HuH-7 (cell line): ENCODE measurements around the gene CER1.
"Not testable (repeated sequence)": the region's sequence is repeated elsewhere in the genome, so short reads cannot be mapped to it uniquely, and the experiment has no call there.

Source experiments
- DNase-seq: peaks from one replicate; pipeline ENCODE4 v3.0.0; 2011; ENCODE audit warnings: low spot score

The CER1 gene

DNA sequence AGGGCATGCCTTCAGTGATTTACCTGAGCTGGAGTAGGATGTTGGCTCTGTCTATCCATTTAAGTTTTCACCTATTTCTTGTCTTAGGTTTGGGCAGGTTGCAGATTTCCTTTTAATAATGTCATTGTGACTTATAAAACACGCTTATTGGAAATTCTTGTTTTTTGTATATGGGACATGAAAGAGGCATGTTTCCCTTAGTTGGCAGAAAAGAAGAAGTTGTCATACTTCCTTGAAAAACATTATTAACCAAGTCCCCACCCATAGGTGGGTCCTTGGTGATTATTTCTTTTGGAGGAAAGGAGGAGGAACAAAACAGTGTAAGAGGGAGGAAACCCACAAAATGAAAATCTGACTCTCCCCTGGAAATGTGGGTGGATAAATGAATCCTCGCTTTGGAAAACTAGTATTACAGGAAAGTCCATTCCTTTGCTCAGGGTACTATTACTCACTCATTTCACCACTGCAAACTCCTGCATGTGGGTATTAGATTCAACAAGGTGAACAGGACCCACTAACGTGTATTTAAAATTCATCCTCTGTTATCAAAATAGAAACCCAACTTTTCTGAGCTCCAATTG, 9.3 kb downstream of the CER1 start:
- DNase-seq, result no peak

DNA sequence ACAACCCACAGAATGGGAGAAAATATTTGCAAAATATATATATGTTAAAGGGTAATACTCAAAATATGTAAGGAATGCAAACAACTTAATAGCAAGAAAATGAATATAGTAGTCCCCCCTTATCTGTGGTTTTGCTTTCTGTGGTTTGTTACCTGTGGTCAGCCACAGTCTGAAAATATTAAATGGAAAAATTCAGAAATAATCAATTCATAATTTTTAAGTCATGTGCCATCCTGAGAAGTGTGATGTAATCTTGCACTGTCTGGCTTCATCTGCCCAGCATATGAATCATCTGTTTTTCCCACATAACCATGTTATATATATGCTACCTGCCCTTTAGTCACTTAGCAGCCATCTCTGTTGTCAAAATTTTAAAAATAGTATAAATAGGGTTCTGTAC, 11.7 kb downstream of the CER1 start:
- DNase-seq, result no peak

DNA sequence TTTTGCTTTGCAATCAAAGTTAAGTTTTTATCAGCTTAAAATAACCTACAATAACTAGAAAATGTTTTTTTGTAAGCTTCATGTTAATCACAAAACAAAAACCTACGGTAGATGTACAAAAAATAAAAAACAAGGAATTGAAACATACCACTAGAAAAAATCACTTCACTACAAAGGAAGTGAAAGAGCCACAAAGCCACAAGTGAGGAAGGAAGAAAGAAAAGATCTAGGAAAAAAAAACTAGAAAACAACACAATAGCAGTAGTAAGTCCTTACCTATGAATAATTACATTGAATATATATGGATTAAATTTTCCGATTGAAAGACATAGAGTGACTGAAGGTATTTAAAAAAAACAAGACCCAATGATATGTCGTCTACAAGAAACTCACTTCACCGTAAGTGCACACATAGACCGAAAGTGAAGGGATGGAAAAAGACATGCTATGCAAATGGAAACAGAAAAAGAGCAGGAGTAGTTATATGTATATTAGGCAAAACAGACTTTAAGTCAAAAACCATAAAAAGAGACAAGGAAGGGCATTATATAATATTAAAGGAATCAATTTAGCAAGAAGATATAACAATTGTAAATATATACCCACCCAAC, 15.9 kb downstream of the CER1 start:
- no peak for DNase-seq

DNA sequence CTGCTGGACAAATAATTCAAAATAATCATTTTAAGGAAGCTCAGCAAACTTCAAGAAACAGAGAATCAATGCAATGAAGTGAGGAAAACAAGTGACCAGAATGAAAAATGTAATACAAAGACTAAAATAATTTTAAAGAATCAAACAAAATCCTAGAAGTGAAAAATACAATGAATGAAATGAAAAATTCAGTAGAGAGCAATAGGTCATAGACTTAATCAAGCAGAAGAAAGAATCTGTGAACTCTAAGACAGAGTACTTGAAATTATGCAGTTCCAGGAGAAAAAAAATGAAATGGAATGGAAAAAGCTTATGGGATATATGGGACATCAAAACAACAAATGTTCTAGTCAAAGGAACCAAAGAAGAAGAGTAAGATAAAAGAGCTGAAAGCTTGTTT, 17.5 kb downstream of the CER1 start:
- no peak for DNase-seq

DNA sequence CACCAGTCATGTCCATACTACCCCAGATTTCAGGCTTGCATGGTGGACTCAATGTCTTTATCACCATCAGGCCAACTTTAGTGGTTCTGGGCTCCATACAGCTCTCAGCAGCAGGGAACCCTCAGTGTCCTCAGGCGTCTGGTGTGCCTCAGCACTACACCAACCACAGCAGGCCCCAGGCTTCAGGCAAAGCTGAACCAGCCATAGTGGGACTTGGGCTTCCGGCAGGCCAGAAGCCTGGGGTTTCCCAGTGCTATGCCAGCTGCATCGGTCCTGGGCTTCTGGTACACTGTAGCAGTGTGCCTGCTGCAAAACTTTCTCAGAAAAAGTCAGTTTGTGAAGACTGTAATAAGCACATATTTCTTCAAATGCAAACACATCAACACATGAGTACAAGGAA, 18.3 kb downstream of the CER1 start:
- no peak for DNase-seq

DNA sequence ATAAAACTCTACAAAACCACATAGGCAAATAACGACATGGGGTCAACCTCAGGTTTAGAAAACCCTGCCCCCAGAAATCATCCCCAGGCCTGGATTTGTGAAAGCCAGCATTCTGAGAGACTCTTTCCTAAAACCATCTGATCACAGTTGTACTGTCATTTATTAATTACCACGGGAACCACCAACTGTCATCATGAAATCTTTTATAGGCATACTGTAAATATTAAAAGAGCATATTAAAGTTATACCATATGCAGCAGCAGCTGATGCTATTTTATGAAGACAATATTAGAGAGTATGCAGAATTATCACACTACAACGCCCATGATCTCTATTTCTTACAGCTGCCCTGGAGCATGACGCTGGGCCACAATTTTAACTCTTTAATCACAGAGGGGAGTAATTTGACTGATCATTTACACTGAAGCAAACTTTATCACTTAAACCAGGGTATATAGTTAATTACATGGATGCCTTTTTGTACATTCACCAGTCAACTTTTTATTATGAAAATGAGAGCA, 20.3 kb downstream of the CER1 start:
- DNase-seq, result no peak

DNA sequence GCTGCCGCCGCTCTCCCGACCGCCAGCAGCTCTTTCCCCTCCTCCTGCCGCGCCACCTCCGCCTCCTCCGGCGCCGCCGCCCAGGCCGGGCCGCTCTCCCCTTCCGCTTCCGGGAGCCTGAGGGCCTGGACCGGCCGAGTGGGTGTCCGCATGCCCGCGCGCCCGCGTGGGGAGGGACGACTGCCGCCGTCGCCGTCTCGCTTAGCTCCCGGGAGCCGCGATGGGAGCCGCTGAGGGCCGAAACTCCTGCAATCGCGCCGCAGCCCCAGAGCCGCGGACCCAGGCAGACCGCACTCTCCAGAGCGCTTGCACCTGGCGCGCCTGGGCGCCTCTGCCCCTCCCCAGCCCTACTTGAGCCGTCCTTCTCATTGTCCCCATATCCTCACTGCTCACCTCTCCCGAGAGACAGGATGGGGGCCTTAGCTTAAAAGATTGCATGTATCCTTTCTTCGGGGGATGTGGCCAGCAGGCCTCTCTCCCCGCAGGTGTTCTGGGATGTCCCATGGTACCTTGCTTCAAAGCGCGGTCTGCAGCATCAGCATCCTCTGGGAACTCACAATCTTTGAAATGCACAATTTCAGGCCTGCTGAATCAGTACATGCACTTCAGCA, 29.2 kb downstream of the CER1 start, which contains the start of gene ZDHHC21:
Gene ZDHHC21, minus strand, starts transcription at position 182 of the 611 bp plus-strand sequence. CDS start 19,092 bp downstream, outside the sequence.
- peak; percentile 22 for DNase-seq

DNA sequence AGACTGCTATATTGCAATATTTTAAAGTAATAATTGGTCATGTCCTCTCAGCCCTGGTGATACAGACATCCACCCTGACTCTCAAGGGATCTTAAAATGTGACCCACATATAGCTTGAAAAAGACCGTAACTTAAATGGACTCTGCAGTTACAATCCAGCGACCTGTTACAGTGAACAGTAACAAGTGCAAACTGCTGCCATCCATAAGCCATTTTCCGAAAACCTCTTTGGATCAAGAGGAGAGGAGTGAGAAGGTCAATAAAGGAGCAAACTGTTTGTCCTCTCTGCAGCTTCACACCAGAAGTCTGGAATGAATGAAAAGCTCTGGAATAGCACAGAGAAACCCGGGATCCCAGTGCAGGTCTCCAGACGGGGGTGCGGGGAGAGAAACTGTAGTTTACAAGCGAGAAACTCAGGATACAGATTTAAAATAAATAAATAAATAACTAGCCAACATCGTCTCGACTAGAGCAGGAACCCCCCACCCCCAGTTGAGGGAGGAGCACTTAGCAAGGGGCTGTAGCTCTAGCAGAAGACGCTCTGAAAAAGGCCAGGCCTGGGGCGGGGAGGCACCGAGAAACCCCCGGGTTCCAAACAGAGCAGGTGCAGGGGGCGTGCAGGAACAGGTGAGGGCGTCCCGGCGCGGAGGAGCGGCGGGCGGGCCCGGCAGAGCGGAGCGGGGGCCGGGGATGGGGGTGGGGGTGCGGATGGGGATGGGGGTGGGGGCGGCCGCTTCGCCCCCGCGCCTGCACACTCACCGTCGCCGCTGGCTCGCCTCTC, 29.9 kb downstream of the CER1 start:
- DNase-seq, result peak; percentile 5

DNA sequence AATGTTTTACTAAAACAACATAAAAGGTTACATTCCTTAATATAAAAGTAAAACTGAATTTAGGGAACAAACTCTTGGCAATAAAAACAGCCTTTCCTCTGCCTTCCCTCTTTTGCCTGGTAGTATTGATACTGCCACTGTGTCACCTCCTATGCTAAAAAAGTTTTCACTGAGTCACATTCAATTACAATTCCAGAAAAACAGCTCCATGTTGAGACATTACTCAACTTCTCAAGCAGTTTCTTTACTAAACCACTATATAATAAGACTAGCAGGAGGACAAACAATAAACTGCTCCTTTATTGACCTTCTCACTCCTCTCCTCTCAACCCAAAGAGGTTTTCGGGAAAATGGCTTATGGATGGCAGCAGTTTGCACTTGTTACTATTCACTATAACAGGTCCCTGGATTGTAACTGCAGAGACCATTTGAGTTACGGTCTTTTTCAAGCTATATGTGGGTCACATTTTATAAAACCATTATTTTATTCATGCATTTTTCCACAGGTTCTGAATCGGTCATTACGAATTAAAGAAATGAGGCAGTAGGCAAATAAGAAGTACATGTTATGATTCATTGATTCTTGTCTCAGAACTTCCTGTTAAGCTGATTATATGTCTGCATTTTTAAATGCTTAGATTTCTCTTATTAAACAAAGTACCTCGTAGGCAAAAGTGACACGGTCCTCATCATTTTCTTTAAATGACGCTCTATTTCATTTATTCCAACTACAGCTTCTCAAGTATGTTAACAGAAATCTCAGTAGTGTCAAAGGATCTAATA, 31.4 kb downstream of the CER1 start:
- DNase-seq, result no peak

DNA sequence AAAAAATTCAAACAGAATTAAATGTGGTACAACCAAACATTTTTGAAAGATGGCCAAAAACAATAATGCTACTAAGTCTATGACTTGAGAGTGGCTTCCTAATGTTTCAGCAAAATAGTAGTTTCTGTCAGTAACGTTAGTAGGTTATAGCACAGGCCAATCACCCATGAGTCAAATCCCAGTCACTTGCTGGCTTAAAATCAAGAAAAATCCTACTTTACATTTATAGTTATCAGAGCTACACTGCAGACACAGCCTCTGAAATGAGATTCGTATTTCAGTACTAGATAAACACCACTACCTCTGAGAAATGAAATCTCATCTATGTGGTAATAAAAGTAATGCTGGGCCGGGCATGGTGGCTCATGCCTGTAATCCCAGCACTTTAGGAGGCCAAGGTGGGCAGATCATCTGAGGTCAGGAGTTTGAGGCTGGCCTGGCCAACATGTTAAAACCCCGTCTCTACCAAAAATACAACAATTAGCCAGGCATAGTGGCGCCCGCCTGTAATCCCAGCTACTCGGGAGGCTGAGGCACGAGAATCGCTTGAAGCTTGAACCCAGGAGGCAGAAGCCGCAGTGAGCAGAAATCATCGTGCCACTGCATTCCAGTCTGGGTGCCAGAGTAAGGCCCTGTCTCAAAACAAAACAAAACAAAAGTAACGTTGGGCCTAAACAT, 35.4 kb downstream of the CER1 start:
- DNase-seq, result no peak

DNA sequence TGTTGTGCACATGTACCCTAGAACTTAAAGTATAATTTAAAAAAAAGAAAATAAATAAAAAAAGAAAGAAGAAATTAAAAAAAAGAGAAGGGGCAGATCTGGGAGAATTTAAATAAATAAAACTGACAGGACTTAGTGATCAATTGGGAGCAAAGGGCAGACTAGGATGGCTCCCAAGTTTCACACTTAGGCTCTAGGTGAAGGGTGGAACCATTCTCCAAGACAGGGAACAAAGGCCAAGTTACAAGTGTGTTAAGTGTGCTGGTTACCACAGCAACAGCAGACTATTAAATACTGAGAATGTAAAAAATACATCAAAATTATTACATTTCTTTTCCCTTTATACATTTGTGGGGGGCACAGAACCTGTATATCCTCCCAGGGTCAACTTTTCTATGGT, 36.4 kb downstream of the CER1 start:
- no peak for DNase-seq

DNA sequence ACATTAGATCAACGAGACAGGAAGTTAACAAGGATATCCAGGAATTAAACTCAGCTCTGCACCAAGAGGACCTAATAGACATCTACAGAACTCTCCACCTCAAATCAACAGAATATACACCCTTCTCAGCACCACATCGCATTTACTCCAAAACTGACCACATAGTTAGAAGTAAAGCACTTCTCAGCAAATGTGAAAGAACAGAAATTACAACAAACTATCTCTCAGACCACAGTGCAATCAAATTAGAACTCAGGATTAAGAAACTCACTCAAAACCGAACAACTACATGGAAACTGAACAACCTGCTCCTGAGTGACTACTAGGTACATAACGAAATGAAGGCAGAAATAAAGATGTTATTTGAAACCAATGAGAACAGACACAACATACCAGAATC, 39.9 kb downstream of the CER1 start:
- DNase-seq, result not testable (repeated sequence)

DNA sequence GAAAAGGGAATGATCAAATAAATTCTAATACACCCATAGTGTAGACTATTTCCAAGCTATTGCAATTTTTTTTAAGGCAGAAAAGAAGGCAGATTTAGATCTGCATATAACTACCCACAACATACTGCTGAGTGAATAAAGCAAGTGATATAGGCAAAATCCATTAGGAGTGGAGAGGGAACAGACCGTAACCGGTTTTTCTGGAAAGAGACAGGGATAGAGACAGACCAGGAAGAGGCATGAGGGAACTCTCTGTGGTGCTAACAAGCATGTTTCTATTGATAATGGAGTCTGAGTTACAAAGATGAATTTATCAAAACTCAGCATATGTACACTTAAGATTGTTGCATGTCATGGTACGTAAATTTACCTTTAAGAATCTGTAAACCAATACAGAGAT, 43.8 kb downstream of the CER1 start:
- no peak for DNase-seq

DNA sequence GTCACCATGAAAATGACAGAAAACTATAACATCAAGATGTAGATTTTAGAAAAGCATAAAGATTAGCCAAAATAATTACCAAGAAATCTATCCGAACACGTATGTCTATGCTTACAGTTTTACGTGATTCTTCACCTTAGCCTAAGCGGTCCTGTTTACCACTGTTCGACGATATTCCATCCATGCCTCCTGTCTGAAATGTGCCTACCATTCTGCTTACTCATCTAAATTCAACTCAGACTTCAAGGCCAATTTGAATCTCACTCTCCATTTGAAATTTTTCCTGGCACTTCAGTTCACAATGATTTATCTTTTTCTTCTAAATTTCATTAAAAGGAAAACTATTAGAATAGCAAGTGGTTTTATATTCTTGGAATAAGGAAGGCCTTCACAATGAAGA, 44.7 kb downstream of the CER1 start:
- DNase-seq, result no peak

DNA sequence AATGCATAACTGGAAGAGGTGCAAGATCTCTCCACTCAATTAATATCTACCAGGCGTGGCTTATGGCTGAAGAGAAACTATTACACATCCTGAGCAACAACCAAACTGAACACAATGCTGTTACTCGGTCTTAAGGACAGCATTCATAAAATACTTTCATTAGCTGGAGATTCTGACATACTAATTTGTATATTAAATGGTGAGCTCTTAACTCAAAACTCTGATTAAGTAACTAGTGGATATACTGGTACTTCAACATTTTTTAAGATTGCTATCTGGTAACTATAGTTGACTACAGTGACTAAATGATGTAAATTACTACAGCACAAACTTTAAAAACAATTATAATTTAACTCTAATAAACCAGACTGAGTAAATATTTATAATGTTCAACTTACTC, 45.1 kb downstream of the CER1 start:
- no peak for DNase-seq

DNA sequence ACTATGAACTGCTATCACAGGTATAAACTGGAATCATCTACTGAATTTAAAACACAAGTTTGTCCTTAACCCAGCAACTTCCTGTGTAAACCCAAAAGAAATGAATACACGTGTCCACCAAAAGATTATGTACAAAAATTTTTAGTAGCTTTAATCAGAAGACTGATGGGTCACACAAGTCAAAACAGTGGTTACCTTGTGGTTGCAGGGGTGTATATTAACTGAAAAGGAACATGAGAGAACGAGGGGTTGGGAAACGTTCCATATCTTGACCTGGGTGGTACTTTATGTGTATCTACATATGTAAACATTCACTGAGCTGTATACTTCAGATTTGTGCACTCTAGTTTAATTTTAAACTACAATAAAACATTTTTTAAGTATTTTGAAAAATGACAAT, 47.9 kb downstream of the CER1 start:
- DNase-seq, result no peak

DNA sequence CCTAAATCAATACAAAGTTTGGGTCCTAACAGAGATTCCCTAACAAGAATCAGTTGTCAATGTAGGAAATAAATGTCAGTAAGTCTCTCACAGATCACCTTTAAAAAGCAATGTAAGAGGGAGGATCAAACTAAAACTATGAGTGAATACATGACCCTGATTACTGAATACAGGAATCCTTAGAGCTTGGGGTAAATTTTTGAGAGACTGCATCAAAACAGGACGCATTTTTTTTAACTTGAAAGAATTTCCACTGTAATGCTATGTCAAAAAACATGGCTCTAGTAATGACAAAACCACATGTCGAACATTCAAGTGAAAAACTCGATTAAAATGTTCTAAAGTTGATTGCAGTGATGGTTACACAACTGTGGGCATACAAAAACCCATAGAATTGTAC, 51.2 kb downstream of the CER1 start:
- no peak for DNase-seq

DNA sequence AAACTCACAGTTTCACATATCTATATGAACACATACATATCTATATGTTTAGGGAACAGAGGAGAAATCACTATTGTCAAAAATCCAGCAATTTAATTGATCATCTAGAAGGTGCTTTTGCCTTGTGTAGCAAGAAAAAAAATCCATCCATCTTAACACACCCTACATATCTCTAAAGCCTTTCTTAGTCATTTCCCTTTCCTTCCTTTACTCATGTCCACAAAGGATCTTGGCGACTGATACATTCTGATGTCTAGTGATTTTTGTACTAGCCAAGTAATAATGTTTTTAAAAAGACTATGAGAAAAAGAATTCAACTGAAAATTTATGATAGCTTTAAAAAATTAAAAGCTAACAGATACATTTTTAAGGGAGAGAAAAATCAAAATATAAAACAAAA, 51.8 kb downstream of the CER1 start:
- no peak for DNase-seq
